ENCODE measurements around the gene XKRX.

The XKRX gene

DNA sequence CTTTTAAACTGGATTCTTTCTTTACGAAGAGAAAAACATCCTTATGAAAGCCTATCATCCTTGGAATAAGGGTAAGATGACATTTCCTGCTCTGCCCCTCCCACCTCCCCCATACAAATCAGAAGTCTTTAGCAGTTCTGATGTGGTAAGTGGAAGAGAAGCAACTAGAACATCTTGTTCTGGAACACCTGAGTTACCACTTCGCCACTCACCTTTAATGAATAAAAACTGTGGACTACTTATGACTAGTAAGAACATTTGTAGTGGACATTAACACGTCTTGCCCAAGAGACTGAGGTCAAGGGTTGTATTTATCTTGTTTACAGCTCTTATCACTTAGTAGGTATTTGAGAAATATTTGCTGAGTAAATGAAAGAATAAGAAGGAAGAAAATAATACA is 4.3 kb downstream of the XKRX start:
- Histone ChIP-seq H3K9ac (ENCODE audit: insufficient read length) (no peak overlapping the region), H3K27ac (no peak overlapping the region), H3K36me3 (ENCODE audit: insufficient read depth, low read length) (no peaks in the 10 kb centered on the region), H3K9me3 (ENCODE audit: low read depth, low read length) (no peaks in the 10 kb centered on the region), H3K4me3 (no peak overlapping the region)
- DNase-seq (ENCODE audit: low read depth, low spot score) = no peak
- TF ChIP-seq FOXP2 (optimal IDR thresholded peaks at IDR 0.05; ENCODE audit: control extremely low read depth, extremely low read length, insufficient read depth) (no peak), POLR2AphosphoS5 (IDR thresholded peaks at IDR 0.05; ENCODE audit: borderline replicate concordance, low read depth, low read length) (no peak), EZH2 (IDR thresholded peaks at IDR 0.05) (no peak)

DNA sequence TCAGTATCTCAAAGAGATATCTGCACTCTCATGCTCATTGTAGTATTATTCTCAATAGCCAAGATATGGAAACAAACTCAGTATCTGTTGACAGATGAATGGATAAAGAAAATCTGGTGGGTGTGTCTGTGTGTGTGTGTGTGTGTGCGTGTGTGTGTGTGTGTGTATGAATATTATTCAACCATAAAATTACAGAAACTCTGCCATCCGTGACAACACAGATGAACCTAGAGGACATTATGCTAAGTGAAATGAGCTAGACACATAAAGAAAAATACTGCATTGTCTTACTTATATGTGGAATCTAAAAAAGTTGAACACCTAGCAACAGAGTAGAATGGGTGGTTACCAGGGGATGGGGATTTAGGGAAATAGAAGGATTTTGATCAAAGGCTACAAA is 13.2 kb downstream of the XKRX start:
- DNase-seq (ENCODE audit: low read depth, low spot score) = no peak
- Histone ChIP-seq H3K27ac (no peak overlapping the region), H3K9me3 (ENCODE audit: low read depth, low read length) (no peaks in the 10 kb centered on the region), H3K9ac (ENCODE audit: insufficient read length) (no peak overlapping the region), H3K36me3 (ENCODE audit: insufficient read depth, low read length) (no peaks in the 10 kb centered on the region), H3K4me3 (no peak overlapping the region)
- TF ChIP-seq EZH2 (IDR thresholded peaks at IDR 0.05) (no peak), POLR2AphosphoS5 (IDR thresholded peaks at IDR 0.05; ENCODE audit: borderline replicate concordance, low read depth, low read length) (no peak), FOXP2 (optimal IDR thresholded peaks at IDR 0.05; ENCODE audit: control extremely low read depth, extremely low read length, insufficient read depth) (no peak)

DNA sequence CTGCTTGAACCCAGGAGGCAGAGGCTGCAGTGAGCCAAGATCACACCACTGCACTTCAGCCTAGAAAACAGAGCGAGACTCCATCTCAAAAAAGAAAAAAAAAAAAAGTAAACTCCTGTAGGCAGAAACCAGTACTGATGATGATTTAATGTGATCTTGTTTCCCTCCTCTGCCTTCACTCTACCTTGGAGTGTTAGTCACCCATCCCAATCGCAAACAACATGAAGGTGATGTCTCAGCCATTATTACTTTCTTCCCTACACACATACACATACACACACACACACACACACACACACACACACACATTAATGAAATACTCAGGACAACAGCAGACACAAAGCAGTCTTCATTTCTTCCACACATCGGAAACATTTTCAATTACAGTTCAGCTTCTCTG is 15.6 kb downstream of the XKRX start:
- Histone ChIP-seq H3K4me3 (no peak overlapping the region), H3K9me3 (ENCODE audit: low read depth, low read length) (no peaks in the 10 kb centered on the region), H3K27ac (no peak overlapping the region), H3K9ac (ENCODE audit: insufficient read length) (no peak overlapping the region), H3K36me3 (ENCODE audit: insufficient read depth, low read length) (no peaks in the 10 kb centered on the region)
- TF ChIP-seq EZH2 (IDR thresholded peaks at IDR 0.05) (no peak), POLR2AphosphoS5 (IDR thresholded peaks at IDR 0.05; ENCODE audit: borderline replicate concordance, low read depth, low read length) (no peak), FOXP2 (optimal IDR thresholded peaks at IDR 0.05; ENCODE audit: control extremely low read depth, extremely low read length, insufficient read depth) (no peak)
- DNase-seq (ENCODE audit: low read depth, low spot score) = no peak

DNA sequence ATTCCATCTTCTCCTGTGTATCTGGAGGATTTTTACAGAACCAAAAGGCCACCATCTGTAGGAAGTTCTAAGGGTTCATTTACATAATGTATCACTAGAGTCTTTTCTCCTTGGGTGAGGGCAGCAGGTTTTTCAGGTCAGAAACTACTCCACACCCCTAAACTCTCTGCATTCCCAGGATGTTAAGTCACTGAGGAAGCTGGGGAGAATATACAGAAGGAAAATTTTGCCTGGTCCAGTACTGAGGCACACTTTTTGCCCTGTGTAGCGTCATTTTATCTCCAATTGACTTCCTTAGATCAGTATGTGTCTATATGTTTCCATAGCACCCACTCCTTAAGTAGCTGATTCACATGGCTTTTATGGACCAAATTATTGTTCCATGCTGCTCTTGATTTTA is 17.0 kb downstream of the XKRX start:
- no peak overlapping the region for H3K27ac ChIP-seq
- TF ChIP-seq POLR2AphosphoS5 (IDR thresholded peaks at IDR 0.05; ENCODE audit: borderline replicate concordance, low read depth, low read length) (no peak), FOXP2 (optimal IDR thresholded peaks at IDR 0.05; ENCODE audit: control extremely low read depth, extremely low read length, insufficient read depth) (no peak), EZH2 (IDR thresholded peaks at IDR 0.05) (no peak)
- no peak overlapping the region for H3K9ac ChIP-seq (ENCODE audit: insufficient read length)
- no peaks in the 10 kb centered on the region for H3K9me3 ChIP-seq (ENCODE audit: low read depth, low read length)
- H3K4me3 ChIP-seq = no peak overlapping the region
- no peak for DNase-seq (ENCODE audit: low read depth, low spot score)
- H3K36me3 ChIP-seq (ENCODE audit: insufficient read depth, low read length) = no peaks in the 10 kb centered on the region

DNA sequence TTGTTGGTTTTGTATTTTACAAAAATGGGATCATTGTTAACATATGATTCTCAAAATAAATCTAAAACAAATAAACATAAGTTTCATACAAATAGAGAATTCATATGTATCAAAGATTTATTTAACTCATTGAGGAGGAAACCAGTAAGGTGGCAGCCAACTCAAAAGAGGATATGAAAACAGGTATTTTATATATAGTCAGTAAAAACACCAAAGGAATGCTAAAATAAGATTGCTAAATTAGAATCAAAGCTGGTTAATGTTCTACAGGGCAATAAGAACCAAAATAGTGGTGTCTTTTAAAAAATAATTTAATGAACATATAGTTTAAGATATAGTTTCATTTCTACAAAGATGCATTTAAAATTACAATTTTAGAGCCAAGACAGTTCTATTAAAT is 23.1 kb downstream of the XKRX start:
- Histone ChIP-seq H3K36me3 (ENCODE audit: insufficient read depth, low read length) (no peaks in the 10 kb centered on the region), H3K9ac (ENCODE audit: insufficient read length) (no peak overlapping the region), H3K27ac (no peak overlapping the region), H3K9me3 (ENCODE audit: low read depth, low read length) (no peaks in the 10 kb centered on the region), H3K4me3 (no peak overlapping the region)
- no peak for DNase-seq (ENCODE audit: low read depth, low spot score)
- no peak for TF ChIP-seq EZH2 (IDR thresholded peaks at IDR 0.05)
- no peak for TF ChIP-seq FOXP2 (optimal IDR thresholded peaks at IDR 0.05; ENCODE audit: control extremely low read depth, extremely low read length, insufficient read depth)
- TF ChIP-seq POLR2AphosphoS5 (IDR thresholded peaks at IDR 0.05; ENCODE audit: borderline replicate concordance, low read depth, low read length) = no peak

DNA sequence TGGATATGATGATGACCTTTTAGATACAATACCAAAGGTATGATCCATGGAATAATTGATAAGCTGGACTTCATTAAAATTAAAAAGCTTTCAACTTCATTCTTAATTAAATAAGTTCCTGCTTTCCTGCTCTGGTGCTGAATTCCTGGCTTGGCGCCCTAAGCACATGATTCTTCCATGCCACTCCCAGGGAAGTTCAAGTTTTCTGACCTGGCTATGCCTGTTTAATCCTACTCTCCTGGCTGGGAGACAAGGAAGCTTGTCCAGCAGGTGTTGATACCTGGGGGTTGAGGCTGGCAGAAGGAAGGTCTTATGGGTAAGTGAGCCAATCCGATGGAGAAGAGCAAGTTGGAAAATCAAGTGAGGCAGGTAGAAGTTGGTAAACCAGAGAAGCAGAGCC is 24.3 kb downstream of the XKRX start:
- no peak overlapping the region for H3K9ac ChIP-seq (ENCODE audit: insufficient read length)
- H3K9me3 ChIP-seq (ENCODE audit: low read depth, low read length) = no peaks in the 10 kb centered on the region

DNA sequence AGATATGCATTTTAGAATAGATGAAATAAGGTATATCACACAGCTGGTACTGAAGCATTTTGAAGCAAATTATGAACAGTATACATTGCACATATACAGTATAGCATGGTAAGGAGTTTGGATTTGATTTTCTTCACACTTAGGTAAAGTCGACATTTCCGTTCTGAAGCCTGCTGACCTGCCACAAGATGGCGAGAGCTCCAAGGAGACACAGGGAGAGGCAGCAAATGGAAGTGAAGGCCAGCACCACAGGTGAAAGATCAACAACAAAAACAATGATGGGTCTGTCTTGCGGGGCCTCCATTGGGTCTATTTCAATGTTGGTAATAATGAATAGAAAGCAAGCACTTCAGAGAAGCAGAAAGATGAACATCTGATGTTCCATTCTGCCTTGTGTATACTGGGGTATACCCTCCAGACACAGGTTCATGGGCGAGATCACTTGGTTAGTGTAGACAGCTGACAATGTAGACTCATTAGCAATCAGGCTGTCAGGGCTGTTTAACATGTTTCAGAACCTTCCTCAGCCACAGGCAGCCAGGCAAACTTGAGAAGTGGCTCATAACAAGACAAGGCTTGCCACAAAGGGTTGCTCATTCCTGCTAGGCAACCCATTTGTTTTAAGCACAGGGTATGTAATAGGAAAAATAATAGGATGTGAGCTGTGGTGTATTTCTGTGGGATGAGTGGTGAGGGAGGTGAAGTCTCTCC is 33.2 kb downstream of the XKRX start:
- TF ChIP-seq EZH2 (IDR thresholded peaks at IDR 0.05) (no peak), FOXP2 (optimal IDR thresholded peaks at IDR 0.05; ENCODE audit: control extremely low read depth, extremely low read length, insufficient read depth) (no peak), POLR2AphosphoS5 (IDR thresholded peaks at IDR 0.05; ENCODE audit: borderline replicate concordance, low read depth, low read length) (no peak)

More for the DNA sequence above, 24.3 kb downstream of the XKRX start:
- TF ChIP-seq POLR2AphosphoS5 (IDR thresholded peaks at IDR 0.05; ENCODE audit: borderline replicate concordance, low read depth, low read length) (no peak), EZH2 (IDR thresholded peaks at IDR 0.05) (no peak), FOXP2 (optimal IDR thresholded peaks at IDR 0.05; ENCODE audit: control extremely low read depth, extremely low read length, insufficient read depth) (no peak)
- DNase-seq (ENCODE audit: low read depth, low spot score) = no peak
- Histone ChIP-seq H3K4me3 (no peak overlapping the region), H3K36me3 (ENCODE audit: insufficient read depth, low read length) (no peaks in the 10 kb centered on the region), H3K27ac (no peak overlapping the region)

DNA sequence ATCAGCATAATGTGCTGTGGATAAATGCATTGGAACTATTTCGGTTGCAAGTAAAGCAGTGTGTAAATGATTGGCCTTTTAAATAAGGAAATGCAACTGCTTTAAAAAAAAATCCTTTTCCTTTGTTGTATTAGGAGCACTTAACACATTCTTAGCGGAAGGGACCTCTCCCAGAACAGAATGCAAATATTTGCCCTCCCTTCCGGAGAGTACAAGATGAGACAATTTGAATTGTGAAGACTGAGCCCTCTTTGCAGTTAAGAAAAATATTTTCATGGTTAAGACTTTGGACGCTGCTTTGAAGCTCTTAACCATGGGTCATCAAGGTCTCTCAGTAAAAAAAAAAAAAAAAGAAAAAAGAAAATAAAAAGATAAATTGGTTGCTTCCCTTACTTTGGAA is 45.1 kb downstream of the XKRX start:
- Histone ChIP-seq H3K9me3 (ENCODE audit: low read depth, low read length) (no peaks in the 10 kb centered on the region), H3K4me3 (no peak overlapping the region), H3K9ac (ENCODE audit: insufficient read length) (no peak overlapping the region), H3K27ac (no peak overlapping the region), H3K36me3 (ENCODE audit: insufficient read depth, low read length) (no peaks in the 10 kb centered on the region)
- TF ChIP-seq FOXP2 (optimal IDR thresholded peaks at IDR 0.05; ENCODE audit: control extremely low read depth, extremely low read length, insufficient read depth) = no peak
- TF ChIP-seq POLR2AphosphoS5 (IDR thresholded peaks at IDR 0.05; ENCODE audit: borderline replicate concordance, low read depth, low read length) = no peak
- TF ChIP-seq EZH2 (IDR thresholded peaks at IDR 0.05) = no peak
- no peak for DNase-seq (ENCODE audit: low read depth, low spot score)

More for the DNA sequence above, 33.2 kb downstream of the XKRX start:
- no peak overlapping the region for H3K27ac ChIP-seq
- no peak overlapping the region for H3K9ac ChIP-seq (ENCODE audit: insufficient read length)
- H3K36me3 ChIP-seq (ENCODE audit: insufficient read depth, low read length) = no peaks in the 10 kb centered on the region
- DNase-seq (ENCODE audit: low read depth, low spot score) = no peak
- H3K9me3 ChIP-seq (ENCODE audit: low read depth, low read length) = no peaks in the 10 kb centered on the region
- H3K4me3 ChIP-seq = no peak overlapping the region

DNA sequence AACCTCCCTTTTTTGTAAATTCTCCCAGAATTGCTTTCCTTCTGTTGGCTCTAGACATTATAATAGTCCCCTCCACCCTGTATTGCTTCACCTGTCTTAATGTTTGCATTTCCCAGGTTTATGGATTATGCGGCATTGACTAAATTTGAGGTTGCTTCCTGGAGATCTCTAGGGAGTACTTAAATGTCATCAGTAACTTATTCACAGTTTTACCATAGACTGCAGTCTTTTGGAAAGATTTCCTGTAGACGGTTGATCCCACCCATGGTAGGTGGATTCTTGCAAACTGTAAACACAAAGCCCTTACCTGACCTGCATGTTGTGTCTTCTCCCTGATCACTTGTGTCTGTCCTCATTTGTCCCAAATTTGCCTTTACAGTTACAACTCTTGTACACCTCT is 48.3 kb downstream of the XKRX start:
- no peak for TF ChIP-seq POLR2AphosphoS5 (IDR thresholded peaks at IDR 0.05; ENCODE audit: borderline replicate concordance, low read depth, low read length)
- no peak for TF ChIP-seq EZH2 (IDR thresholded peaks at IDR 0.05)
- no peak for TF ChIP-seq FOXP2 (optimal IDR thresholded peaks at IDR 0.05; ENCODE audit: control extremely low read depth, extremely low read length, insufficient read depth)

More for the DNA sequence above, 48.3 kb downstream of the XKRX start:
- Histone ChIP-seq H3K4me3 (no peak overlapping the region), H3K9me3 (ENCODE audit: low read depth, low read length) (no peaks in the 10 kb centered on the region), H3K9ac (ENCODE audit: insufficient read length) (no peak overlapping the region), H3K36me3 (ENCODE audit: insufficient read depth, low read length) (no peaks in the 10 kb centered on the region), H3K27ac (no peak overlapping the region)
- DNase-seq (ENCODE audit: low read depth, low spot score) = no peak

All from SK-N-MC (cell line).